AG04450 (cell line): ENCODE data around the gene SLC6A19. TPM values are rescaled to one million over a fixed set of nuclear protein-coding genes. Genes with fewer than 3 reads are reported as not detected.

ENCODE experiments used
- CTCF ChIA-PET: fragments of 300-600, 350-600 bp; formaldehyde crosslinking; extraction: SDS; loops from one replicate; lab custom pipeline; 2022; ENCODE audit warnings: antibody characterized with exemption, inconsistent platforms; lab: Charles Lee
- POLR2A ChIA-PET: fragments of 350-600 bp; formaldehyde crosslinking; extraction: SDS; loops from one replicate; lab custom pipeline; 2021; ENCODE audit warnings: antibody characterized with exemption, inconsistent platforms; lab: Yijun Ruan, JAX
- DNase-seq: peaks from one replicate; pipeline ENCODE4 v3.0.0-alpha.2; 2011; ENCODE audit warnings: low read depth, low spot score
- H3K27ac ChIP-seq: one replicate; pipeline ENCODE4 v1.5.1; 2012; ENCODE audit warnings: low read depth, low read length, control low read depth
- H3K27me3 ChIP-seq: one replicate; pipeline ENCODE4 v1.6.0; 2012; ENCODE audit warnings: low read length; ENCODE audit not compliant: control insufficient read depth, insufficient read depth
- H3K4me3 ChIP-seq: 2 replicates; pipeline ENCODE4 v1.5.1; 2011; ENCODE audit warnings: mild to moderate bottlenecking, low read depth, low read length, control low read depth
- H3K9me3 ChIP-seq: 2 replicates; pipeline ENCODE4 v1.5.1; 2012; ENCODE audit warnings: low read length; ENCODE audit not compliant: control insufficient read depth, insufficient read depth
- CTCF ChIP-seq: IDR thresholded peaks from 2 replicates; pipeline ENCODE4 v1.5.1; 2011; ENCODE audit warnings: low read depth, low read length, control low read depth, inconsistent platforms
- polyA plus RNA-seq: library from polyadenylated mRNA; depleted of rRNA; stranded (reverse); fragments of >200 nt; gene quantifications from 2 replicates; pipeline ENCODE4 v1.2.3, GENCODE V29; 2011

SLC6A19 gene
- polyA plus RNA-seq, 1 experiment = not detected

GRCh38 chr5:1174122-1174936 lies 27.1 kb upstream of the SLC6A19 start:
- Histone ChIP-seq H3K9me3 (peaks cover 40% of the 10 kb centered on the region), H3K4me3 (no peak overlapping the region), H3K27me3 (no peaks in the 10 kb centered on the region), H3K27ac (no peak overlapping the region)
- CTCF ChIA-PET = interaction anchor here (0.6 to 2.6 kb wide), 12 partner anchors 9 to 484 kb away, joined by 3 to 28 read pairs (median 4); no protein-coding TSS in a partner anchor
- TF ChIP-seq CTCF = peak; percentile 49
- POLR2A ChIA-PET = no interaction called here
- no peak for DNase-seq

GRCh38 chr5:1175015-1175414 lies 26.4 kb upstream of the SLC6A19 start:
- ChIA-PET CTCF (interaction anchor here (1.0 to 2.6 kb wide), 7 partner anchors 13 to 470 kb away, joined by 3 to 28 read pairs (median 6); no protein-coding TSS in a partner anchor), POLR2A (no interaction called here)
- H3K27me3 ChIP-seq = no peaks in the 10 kb centered on the region
- no peak for DNase-seq
- H3K4me3 ChIP-seq = no peak overlapping the region
- TF ChIP-seq CTCF = no peak
- peaks cover 43% of the 10 kb centered on the region for H3K9me3 ChIP-seq
- H3K27ac ChIP-seq = no peak overlapping the region

- Histone ChIP-seq H3K4me3 (no peak overlapping the region), H3K27ac (no peak overlapping the region), H3K27me3 (no peaks in the 10 kb centered on the region), H3K9me3 (peaks cover 43% of the 10 kb centered on the region)
- DNase-seq = no peak
- no peak for TF ChIP-seq CTCF
- ChIA-PET CTCF (interaction anchor here (1.2 to 2.6 kb wide), 3 partner anchors 242 to 469 kb away, joined by 5 to 28 read pairs (median 10); no protein-coding TSS in a partner anchor), POLR2A (no interaction called here)
Measured at GRCh38 chr5:1175801-1176472, 25.5 kb upstream of the SLC6A19 start.

DNA sequence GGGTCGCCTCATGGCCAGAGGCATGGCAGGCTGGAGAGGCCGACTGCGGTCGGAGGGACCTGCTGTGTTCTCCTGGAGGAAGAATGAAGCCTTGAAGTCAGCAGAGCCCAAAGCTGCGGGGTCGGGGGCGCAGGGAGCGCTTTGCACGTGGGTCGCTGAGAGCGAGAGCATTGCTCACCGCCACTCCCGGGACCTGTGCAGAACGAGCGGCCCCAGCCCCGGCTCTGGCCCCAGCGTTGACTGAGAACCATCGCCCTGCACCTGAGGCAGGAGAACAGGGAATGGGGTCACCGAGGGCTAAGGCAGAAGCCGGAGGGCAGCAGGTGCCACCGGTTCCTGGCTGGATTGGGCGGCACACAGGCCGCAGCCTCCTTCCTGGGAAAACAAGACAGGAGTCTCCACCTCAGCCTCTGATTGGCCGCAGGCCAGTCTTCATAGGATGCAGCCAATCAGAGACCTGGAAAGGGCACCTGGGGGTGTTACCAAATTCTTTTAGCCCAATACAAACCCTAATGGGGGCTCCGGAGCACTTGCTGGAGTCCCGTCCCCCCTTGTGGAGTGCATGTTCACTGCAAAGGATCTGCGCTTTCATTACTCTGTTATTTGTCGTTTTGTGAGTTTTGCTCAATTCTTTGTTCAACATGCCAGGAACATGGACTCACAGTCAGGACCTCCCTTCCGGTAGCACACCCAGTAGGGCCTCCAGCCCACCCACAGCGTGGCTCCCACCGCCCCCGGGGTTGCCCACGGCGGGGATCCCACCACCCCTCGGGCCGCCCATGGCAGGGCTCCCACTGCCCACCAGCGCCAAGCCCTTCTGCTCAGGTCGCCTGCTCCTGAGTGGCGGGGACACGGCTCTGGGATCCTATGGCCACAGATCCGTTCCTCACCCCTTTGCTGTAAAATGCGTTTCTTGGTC lies 24.7 kb upstream of the SLC6A19 start:
- Histone ChIP-seq H3K4me3 (no peak overlapping the region), H3K27ac (no peak overlapping the region), H3K27me3 (no peaks in the 10 kb centered on the region), H3K9me3 (peaks cover 43% of the 10 kb centered on the region)
- POLR2A ChIA-PET = no interaction called here
- TF ChIP-seq CTCF = no peak
- CTCF ChIA-PET = no interaction called here
- no peak for DNase-seq
